SH-SY5Y (cell line): ENCODE results near the gene CSF2RB.

ENCODE experiments used
- GATA2 ChIP-seq: IDR thresholded peaks from 2 replicates; pipeline ENCODE4 v1.6.1; 2011; ENCODE audit warnings: mild to moderate bottlenecking, low read depth, low read length
- GATA3 ChIP-seq: IDR thresholded peaks from 2 replicates; pipeline ENCODE4 v1.6.1; 2011; ENCODE audit warnings: low read depth, mild to moderate bottlenecking, low read length, moderate library complexity

- TF ChIP-seq GATA2, result no peak
- no peak for TF ChIP-seq GATA3
Observed at GRCh38 chr22:36985211-36985889, 71.9 kb downstream of the CSF2RB start.
